Suppressor macrophage (primary cell): ENCODE results near the gene BLOC1S1.

Experiments used
- DNase-seq, 4 experiments: peaks; one replicate each; pipeline ENCODE4 v3.0.0-alpha.2; 2020 to 2022

The BLOC1S1 gene

GRCh38 chr12:55694651-55695050 lies 21.2 kb upstream of the BLOC1S1 start:
- no peak for DNase-seq

- DNase-seq = no peak
Measured at GRCh38 chr12:55695349-55695748, 20.5 kb upstream of the BLOC1S1 start.

GRCh38 chr12:55696141-55696540 lies 19.7 kb upstream of the BLOC1S1 start:
- DNase-seq = no peak

- DNase-seq = no peak
Measured at GRCh38 chr12:55696796-55697462, 18.9 kb upstream of the BLOC1S1 start.

- no peak for DNase-seq
Measured at GRCh38 chr12:55697686-55698085, 18.2 kb upstream of the BLOC1S1 start.

- no peak for DNase-seq
Measured at GRCh38 chr12:55698241-55698955, 17.4 kb upstream of the BLOC1S1 start.

GRCh38 chr12:55698965-55699364 lies 16.9 kb upstream of the BLOC1S1 start:
- no peak for DNase-seq

GRCh38 chr12:55699471-55700055 lies 16.3 kb upstream of the BLOC1S1 start:
- DNase-seq = no peak

- no peak for DNase-seq
Measured at GRCh38 chr12:55700255-55701018, 15.4 kb upstream of the BLOC1S1 start.

- no peak for DNase-seq
Measured at GRCh38 chr12:55702861-55703260, 13.0 kb upstream of the BLOC1S1 start.

- no peak for DNase-seq
Measured at GRCh38 chr12:55703288-55703687, 12.6 kb upstream of the BLOC1S1 start.

GRCh38 chr12:55703901-55704761 lies 11.7 kb upstream of the BLOC1S1 start:
- no peak for DNase-seq

- DNase-seq = no peak
Measured at GRCh38 chr12:55704824-55705718, 10.8 kb upstream of the BLOC1S1 start.

- DNase-seq = peak in 1 of 4 experiments; percentile 41
Measured at GRCh38 chr12:55705782-55706402, 10.0 kb upstream of the BLOC1S1 start.

- DNase-seq = no peak
Measured at GRCh38 chr12:55706568-55707218, 9.2 kb upstream of the BLOC1S1 start.

GRCh38 chr12:55707219-55707671 lies 8.6 kb upstream of the BLOC1S1 start:
- peak in 1 of 4 experiments; percentile 48 for DNase-seq

GRCh38 chr12:55707841-55708694 lies 7.8 kb upstream of the BLOC1S1 start, which contains the start of gene ITGA7:
Gene ITGA7 (minus strand): TSS chr12:55707904. CDS start chr12:55707682, 222 bp downstream.
- peak in 1 of 4 experiments; percentile 54 for DNase-seq

- peak in 3 of 4 experiments; percentile 40 to 55 (median 43) for DNase-seq
Measured at GRCh38 chr12:55708695-55709233, 7.1 kb upstream of the BLOC1S1 start.
